Activated T-helper 17 cell treated with anti-CD3 and anti-CD28 coated beads, Interleukin-2, amount 50 U/mL, for 72 hours (primary cell): ENCODE results near the gene MYLK3. TPM values are rescaled to one million over a fixed set of nuclear protein-coding genes. Genes with fewer than 3 reads are reported as not detected.
"Not testable (repeated sequence)": the region's sequence is repeated elsewhere in the genome, so short reads cannot be mapped to it uniquely, and the experiment has no call there.

Experiments used
- ATAC-seq: fragments of 150-1000 bp; cut with Tn5 transposase; replicated peaks from 2 replicates; pipeline ENCODE4 v1.10.0; 2021; ENCODE audit warnings: mild to moderate bottlenecking, moderate library complexity
- H3K27ac Mint-ChIP-seq: one replicate; pipeline ENCODE4 v1.8.0; 2022; ENCODE audit warnings: mixed read lengths
- H3K27me3 Mint-ChIP-seq: one replicate; pipeline ENCODE4 v1.8.0; 2022; ENCODE audit warnings: mixed read lengths
- H3K36me3 Mint-ChIP-seq: one replicate; pipeline ENCODE4 v1.8.0; 2022; ENCODE audit warnings: low read depth, mild to moderate bottlenecking, mixed read lengths
- H3K4me1 Mint-ChIP-seq: one replicate; pipeline ENCODE4 v1.8.0; 2022; ENCODE audit warnings: mixed read lengths
- H3K4me3 Mint-ChIP-seq: one replicate; pipeline ENCODE4 v1.8.0; 2022; ENCODE audit warnings: mild to moderate bottlenecking, mixed read lengths
- H3K9me3 Mint-ChIP-seq: one replicate; pipeline ENCODE4 v1.8.0; 2022; ENCODE audit warnings: mixed read lengths
- total RNA-seq, 2 donors: library from RNA; stranded (reverse); gene quantifications; one replicate each; pipeline ENCODE4 v1.2.3, GENCODE V29; 2022

MYLK3 gene
- under 1 TPM; 0.56 to 0.58 TPM for total RNA-seq

DNA sequence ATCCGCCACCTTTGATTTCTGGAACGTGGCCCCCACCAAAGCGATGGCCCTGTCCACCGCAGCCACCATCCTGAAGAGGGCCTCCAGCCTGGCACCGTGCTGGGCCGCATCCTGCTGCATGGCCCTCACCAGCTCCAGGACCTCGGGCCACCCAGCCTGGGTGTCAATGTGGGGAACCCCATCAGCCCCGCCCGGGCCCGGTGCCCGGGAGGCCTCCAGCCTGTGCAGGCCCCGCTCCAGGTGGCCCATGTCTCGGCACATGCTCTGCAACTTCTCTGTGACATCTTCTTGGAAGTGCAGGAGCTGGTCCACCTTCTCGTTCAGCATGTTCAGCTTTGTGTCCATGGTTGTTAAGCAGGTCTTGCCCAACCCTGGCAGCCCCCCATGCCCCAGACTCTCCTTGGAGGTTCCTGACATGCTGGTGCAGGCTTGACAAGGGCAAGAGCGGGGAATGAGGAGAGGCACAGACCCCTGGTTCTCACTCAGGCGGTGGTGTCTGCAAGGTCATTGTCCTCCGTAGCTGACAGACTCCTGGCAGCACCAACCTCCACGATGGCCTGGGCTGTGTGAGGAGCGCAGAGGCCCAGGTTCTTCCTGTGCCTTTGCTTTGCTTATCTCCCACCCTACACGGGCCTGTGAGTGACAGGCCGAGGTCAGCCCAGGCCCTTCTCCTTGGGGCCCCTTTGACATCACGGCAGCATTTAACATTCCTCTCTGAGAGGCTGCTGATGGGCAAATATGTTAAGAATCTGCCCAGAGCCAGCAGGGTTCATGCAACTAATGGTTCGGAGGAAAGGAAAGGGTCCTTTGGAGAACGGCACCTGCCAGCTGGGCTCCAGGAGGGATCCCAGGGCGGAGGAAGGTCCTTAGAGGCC, at the start of gene MYLK3:
TSS of gene MYLK3 (minus strand) at position 568 of the 875 bp plus-strand sequence. CDS start at position 417, 151 bp downstream.
- Mint-ChIP-seq H3K4me3 (no peak within 1 kb of the TSS), H3K9me3 (no peaks in the 10 kb centered on the region), H3K4me1 (peaks cover 3% of the 10 kb centered on the region), H3K27ac (no peak within 1 kb of the TSS), H3K36me3 (no peaks in the 10 kb centered on the region), H3K27me3 (no peaks in the 10 kb centered on the region)
- ATAC-seq, result no peak

DNA sequence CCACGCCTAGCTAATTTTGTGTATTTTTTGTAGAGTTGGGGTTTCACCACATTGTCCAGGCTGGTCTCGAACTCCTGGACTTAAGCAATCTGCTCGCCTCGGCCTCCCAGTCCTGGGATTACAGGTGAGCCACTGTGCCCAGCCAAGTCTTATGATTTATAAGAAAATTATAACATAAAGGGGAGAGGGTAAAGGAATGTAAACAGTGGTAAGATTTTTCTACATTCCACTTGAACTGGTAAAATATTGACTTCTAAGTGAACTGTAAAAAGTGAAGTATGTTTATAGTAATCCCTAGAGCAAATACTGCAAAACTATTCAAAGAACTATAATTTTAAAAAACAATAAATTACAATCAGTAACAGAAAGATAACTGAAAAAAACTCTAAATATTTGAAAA, 49.4 kb upstream of the MYLK3 start:
- H3K9me3 Mint-ChIP-seq, result peaks cover 7% of the 10 kb centered on the region
- H3K27me3 Mint-ChIP-seq, result no peaks in the 10 kb centered on the region
- no peaks in the 10 kb centered on the region for H3K4me1 Mint-ChIP-seq
- no peak for ATAC-seq
- H3K27ac Mint-ChIP-seq, result no peak overlapping the region
- no peak overlapping the region for H3K4me3 Mint-ChIP-seq
- H3K36me3 Mint-ChIP-seq, result peaks cover 36% of the 10 kb centered on the region

DNA sequence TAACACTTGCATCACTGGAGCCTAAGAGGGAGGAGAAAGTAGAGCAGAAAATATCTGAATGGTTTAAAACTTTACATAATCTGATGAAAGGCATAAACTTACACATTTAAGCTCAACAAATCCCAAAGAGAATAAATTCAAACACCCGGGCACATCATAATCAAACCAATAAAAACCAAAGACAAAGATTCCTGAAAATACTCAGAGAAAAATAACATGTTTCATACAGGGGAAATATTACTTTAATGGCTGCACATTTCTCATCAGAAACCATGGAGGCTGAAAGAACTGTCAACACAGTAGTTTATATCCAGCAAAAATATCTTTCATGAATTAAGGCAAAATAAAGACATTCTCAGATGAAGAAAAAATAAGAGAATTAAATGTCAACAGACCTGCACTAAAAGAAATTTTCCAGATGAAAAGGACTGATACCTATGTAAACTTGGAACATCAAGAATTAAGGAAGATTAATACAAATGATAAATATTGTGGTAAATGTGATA, 48.7 kb upstream of the MYLK3 start:
- Mint-ChIP-seq H3K4me1 (no peaks in the 10 kb centered on the region), H3K9me3 (peaks cover 7% of the 10 kb centered on the region), H3K36me3 (peaks cover 31% of the 10 kb centered on the region), H3K27me3 (no peaks in the 10 kb centered on the region), H3K27ac (no peak overlapping the region), H3K4me3 (no peak overlapping the region)
- no peak for ATAC-seq

- ATAC-seq, result no peak
- no peaks in the 10 kb centered on the region for H3K4me1 Mint-ChIP-seq
- peaks cover 23% of the 10 kb centered on the region for H3K36me3 Mint-ChIP-seq
- H3K27ac Mint-ChIP-seq, result no peak overlapping the region
- peaks cover 7% of the 10 kb centered on the region for H3K9me3 Mint-ChIP-seq
- no peak overlapping the region for H3K4me3 Mint-ChIP-seq
- no peaks in the 10 kb centered on the region for H3K27me3 Mint-ChIP-seq
These were observed 45.7 kb upstream of the MYLK3 start for GRCh38 chr16:46793841-46794240.

DNA sequence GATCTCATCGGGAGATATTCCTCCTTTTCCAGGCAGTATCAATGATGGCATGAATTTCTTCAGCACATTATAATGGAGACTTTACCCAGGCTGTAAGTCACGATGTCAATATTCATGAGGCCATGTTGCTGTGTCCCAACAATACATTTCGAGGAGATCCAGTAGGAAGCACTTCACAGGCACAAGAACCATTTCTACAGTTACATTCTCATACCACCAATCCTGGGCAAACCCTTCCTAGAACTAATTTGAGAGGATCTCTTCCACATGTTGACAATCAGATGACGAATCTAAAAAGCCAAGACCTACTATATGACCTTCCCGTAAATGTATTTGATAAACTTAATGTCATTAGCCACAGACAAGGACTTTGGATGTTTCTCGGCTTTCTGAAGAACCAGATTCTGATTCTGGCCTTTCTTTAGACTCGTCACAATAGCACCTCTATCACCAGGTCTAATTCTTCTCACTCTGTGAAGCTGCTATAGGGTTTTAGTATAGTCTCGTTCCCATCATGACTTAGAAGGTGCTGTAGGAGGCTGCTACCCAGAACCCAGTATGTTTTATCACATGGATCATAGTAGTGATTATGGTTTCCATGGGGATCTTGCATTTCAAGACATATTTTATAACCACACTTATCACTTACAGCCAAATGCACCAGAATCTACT, 42.6 kb upstream of the MYLK3 start:
- H3K4me1 Mint-ChIP-seq, result peaks cover 3% of the 10 kb centered on the region
- H3K36me3 Mint-ChIP-seq, result peaks cover 4% of the 10 kb centered on the region
- no peak for ATAC-seq
- no peaks in the 10 kb centered on the region for H3K27me3 Mint-ChIP-seq
- peak overlapping the region; percentile 71 for H3K4me3 Mint-ChIP-seq
- H3K27ac Mint-ChIP-seq, result peak overlapping the region; percentile 12
- H3K9me3 Mint-ChIP-seq, result peaks cover 11% of the 10 kb centered on the region

- peak; percentile 97 for ATAC-seq
- peaks cover 3% of the 10 kb centered on the region for H3K4me1 Mint-ChIP-seq
- no peaks in the 10 kb centered on the region for H3K36me3 Mint-ChIP-seq
These were observed 41.6 kb upstream of the MYLK3 start for GRCh38 chr16:46789499-46790414.

DNA sequence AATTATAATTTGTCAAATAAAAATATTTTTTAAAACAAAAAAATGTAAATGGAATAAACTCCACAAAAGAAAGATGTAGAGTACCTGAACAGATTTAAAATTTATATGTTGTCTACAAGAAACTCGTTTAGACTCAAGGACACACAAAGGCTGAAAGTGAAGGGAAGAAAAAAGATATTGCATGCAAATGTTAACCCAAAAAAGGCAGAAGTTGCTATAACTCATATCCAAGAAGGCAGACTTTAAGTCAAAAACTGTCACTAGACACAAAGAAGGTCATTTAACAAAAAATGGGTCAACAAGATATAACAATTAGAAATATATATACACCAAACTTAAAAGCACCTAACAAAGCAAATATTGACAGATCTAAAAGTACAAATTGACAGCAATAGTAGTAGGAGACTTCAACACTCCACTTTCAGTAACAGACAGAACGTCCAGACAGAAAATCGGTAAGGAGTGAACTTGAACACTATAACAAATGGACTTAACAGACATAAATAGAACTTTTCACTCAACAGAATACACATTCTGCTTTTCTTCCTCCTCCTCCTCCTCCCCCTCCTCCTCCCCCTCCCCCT, 40.8 kb upstream of the MYLK3 start:
- Mint-ChIP-seq H3K9me3 (peaks cover 10% of the 10 kb centered on the region), H3K27ac (no peak overlapping the region), H3K4me3 (peak overlapping the region; percentile 71)

More at GRCh38 chr16:46789499-46790414, 41.6 kb upstream of the MYLK3 start:
- no peaks in the 10 kb centered on the region for H3K27me3 Mint-ChIP-seq
- H3K4me3 Mint-ChIP-seq, result peak overlapping the region; percentile 71
- peaks cover 13% of the 10 kb centered on the region for H3K9me3 Mint-ChIP-seq
- H3K27ac Mint-ChIP-seq, result peak overlapping the region; percentile 12

GRCh38 chr16:46787909-46788308, 39.8 kb upstream of the MYLK3 start:
- Mint-ChIP-seq H3K27ac (no peak overlapping the region), H3K36me3 (no peaks in the 10 kb centered on the region), H3K4me3 (no peak overlapping the region), H3K4me1 (peaks cover 9% of the 10 kb centered on the region), H3K27me3 (no peaks in the 10 kb centered on the region), H3K9me3 (peaks cover 10% of the 10 kb centered on the region)
- no peak for ATAC-seq

More for the DNA sequence above, 40.8 kb upstream of the MYLK3 start:
- Mint-ChIP-seq H3K27me3 (no peaks in the 10 kb centered on the region), H3K36me3 (no peaks in the 10 kb centered on the region), H3K4me1 (peaks cover 3% of the 10 kb centered on the region)
- ATAC-seq, result no peak

GRCh38 chr16:46785076-46785845, 37.1 kb upstream of the MYLK3 start:
- H3K4me1 Mint-ChIP-seq, result peaks cover 9% of the 10 kb centered on the region
- ATAC-seq, result no peak
- no peaks in the 10 kb centered on the region for H3K27me3 Mint-ChIP-seq
- H3K4me3 Mint-ChIP-seq, result no peak overlapping the region
- H3K36me3 Mint-ChIP-seq, result no peaks in the 10 kb centered on the region
- H3K27ac Mint-ChIP-seq, result no peak overlapping the region
- H3K9me3 Mint-ChIP-seq, result peaks cover 10% of the 10 kb centered on the region

DNA sequence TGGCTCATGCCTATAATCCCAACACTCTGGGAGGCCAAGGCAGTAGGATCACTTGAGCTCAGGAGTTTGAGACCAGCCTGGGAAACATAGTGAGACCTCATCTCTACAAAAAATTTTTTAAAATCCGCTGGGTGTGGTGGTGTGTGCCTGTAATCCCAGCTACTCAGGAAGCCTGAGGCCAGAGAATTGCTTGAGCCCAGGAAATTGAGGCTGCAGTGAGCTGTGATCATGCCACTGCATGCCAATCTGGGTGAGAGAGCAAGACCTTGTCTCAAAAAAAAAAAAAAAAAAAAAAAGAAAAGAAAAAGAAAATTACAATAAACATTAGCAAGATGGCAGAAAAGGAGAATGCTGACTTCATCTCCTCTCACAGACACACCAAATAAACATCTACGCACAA, 36.4 kb upstream of the MYLK3 start:
- H3K9me3 Mint-ChIP-seq, result peaks cover 10% of the 10 kb centered on the region
- not testable (repeated sequence) for H3K27me3 Mint-ChIP-seq, H3K4me3 Mint-ChIP-seq, H3K36me3 Mint-ChIP-seq, H3K27ac Mint-ChIP-seq, H3K4me1 Mint-ChIP-seq, ATAC-seq

DNA sequence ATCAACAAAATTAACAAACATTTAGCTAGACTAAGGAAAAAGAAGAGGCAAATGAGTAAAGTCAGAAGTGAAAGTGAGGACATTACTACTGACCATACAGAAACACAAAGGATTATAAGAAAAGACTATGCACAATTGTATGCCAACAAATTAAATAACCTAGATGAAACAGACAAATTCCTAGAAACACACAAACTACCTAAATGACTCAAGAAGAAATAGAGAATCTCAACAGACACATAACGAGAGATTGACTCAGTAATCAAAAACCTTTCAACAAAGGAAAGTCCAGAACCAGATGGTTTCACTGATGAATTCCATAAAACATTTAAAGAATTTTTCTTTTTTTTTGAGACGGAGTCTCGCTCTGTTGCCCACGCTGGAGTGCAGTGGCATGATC, 35.7 kb upstream of the MYLK3 start:
- peak overlapping the region; percentile 2 for H3K4me3 Mint-ChIP-seq
- peaks cover 10% of the 10 kb centered on the region for H3K9me3 Mint-ChIP-seq
- peak overlapping the region; percentile 41 for H3K27ac Mint-ChIP-seq
- ATAC-seq, result peak; percentile 90
- H3K27me3 Mint-ChIP-seq, result no peaks in the 10 kb centered on the region
- H3K36me3 Mint-ChIP-seq, result no peaks in the 10 kb centered on the region
- H3K4me1 Mint-ChIP-seq, result peaks cover 9% of the 10 kb centered on the region

DNA sequence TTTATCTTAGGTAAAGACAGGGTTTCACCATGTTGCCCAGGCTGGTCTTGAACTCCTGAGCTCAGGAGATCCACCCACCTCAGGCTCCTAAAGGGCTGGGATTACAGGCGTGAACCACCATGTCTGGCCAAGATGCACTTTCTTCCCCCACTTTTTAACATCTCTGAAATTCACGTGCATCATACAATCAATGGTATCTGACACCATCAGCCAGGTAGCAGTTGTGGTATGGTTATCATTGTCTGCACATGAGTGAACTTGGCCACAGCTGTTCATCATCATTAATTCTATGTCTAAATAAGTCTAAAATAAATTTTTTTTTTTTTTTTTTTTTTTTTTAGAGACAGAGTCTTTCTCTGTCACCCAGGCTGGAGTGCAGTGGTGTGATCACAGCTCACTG, 34.2 kb upstream of the MYLK3 start:
- Mint-ChIP-seq H3K4me3 (no peak overlapping the region), H3K9me3 (peaks cover 10% of the 10 kb centered on the region), H3K27me3 (no peaks in the 10 kb centered on the region), H3K4me1 (peaks cover 6% of the 10 kb centered on the region), H3K36me3 (no peaks in the 10 kb centered on the region), H3K27ac (no peak overlapping the region)
- ATAC-seq, result no peak

DNA sequence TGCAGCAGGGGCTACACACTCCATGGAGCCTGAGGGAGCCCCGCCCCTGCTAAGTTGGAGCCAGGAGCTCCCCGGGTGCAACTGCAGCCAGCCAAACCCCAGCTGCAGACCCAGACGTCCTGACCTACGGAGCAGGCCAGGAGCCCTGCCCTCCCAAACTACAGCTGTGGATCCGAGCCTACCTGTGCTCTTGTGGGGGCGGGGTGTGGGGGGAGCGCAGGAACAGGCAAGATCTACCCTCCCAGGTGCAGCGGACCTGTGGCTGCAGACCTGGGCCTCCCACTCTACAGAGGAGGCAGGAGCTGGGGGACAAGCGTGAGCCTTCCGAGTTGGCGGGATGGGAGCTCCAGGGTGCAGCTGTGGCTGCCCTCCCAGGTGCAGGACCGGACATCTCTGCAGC, 29.7 kb upstream of the MYLK3 start:
- Mint-ChIP-seq H3K36me3 (no peaks in the 10 kb centered on the region), H3K9me3 (no peaks in the 10 kb centered on the region), H3K4me3 (no peak overlapping the region), H3K27me3 (no peaks in the 10 kb centered on the region), H3K27ac (no peak overlapping the region), H3K4me1 (no peaks in the 10 kb centered on the region)
- ATAC-seq, result no peak
